Urinary bladder (tissue), 4 donors: ENCODE measurements around the gene SURF2. TPM values are rescaled to one million over a fixed set of nuclear protein-coding genes. Genes with fewer than 3 reads are reported as not detected.
"Not testable (repeated sequence)": the region's sequence is repeated elsewhere in the genome, so short reads cannot be mapped to it uniquely, and the experiment has no call there.

ENCODE experiments used
- DNase-seq: peaks from one replicate; pipeline ENCODE4 v3.0.0-alpha.2; 2015; ENCODE audit errors: extremely low spot score
- H3K27ac ChIP-seq: one replicate; pipeline ENCODE4 v1.5.1; 2013; ENCODE audit warnings: low read depth, mild to moderate bottlenecking, moderate library complexity
- H3K36me3 ChIP-seq: one replicate; pipeline ENCODE4 v1.6.1; 2013; ENCODE audit warnings: mild to moderate bottlenecking, moderate library complexity; ENCODE audit not compliant: insufficient read depth
- H3K4me1 ChIP-seq: one replicate; pipeline ENCODE4 v1.6.1; 2013; ENCODE audit warnings: mild to moderate bottlenecking, moderate library complexity; ENCODE audit not compliant: insufficient read depth
- H3K4me3 ChIP-seq: one replicate; pipeline ENCODE4 v1.5.1; 2013; ENCODE audit warnings: low read depth, low read length
- WGBS: extraction: QIAGEN DNeasy Blood & Tissue Kit; methylation state at CpG from one replicate; pipeline ENCODE4 v1.1.7; 2013; 5-methylcytosine and 5-hydroxymethylcytosine counted together
- polyA plus RNA-seq: library from polyadenylated mRNA; stranded (reverse); fragments of 200-250 nt; gene quantifications from one replicate; pipeline ENCODE4 v1.2.3, GENCODE V29; 2013
- total RNA-seq: library from RNA; depleted of rRNA; stranded (reverse); fragments of >200 nt; gene quantifications from one replicate; pipeline ENCODE4 v1.2.3, GENCODE V29; 2014
- donor health status: healthy with polysubstance abuse.
- donor health status: healthy.

The SURF2 gene
- total and polyA plus RNA-seq, 2 donors, result 7.0 to 30.3 TPM

- no peak overlapping the region for H3K27ac ChIP-seq
- peaks cover 3% of the 10 kb centered on the region for H3K36me3 ChIP-seq
- peaks cover 3% of the 10 kb centered on the region for H3K4me1 ChIP-seq
- H3K4me3 ChIP-seq, result no peak overlapping the region
- DNase-seq, result no peak
- 87% methylated on average over 19 of the region's 19 CpGs for WGBS
These were observed 25.1 kb upstream of the SURF2 start for GRCh38 chr9:133331221-133331620.

- H3K36me3 ChIP-seq, result peaks cover 3% of the 10 kb centered on the region
- DNase-seq, result no peak
- 97% methylated on average over 57 of the region's 57 CpGs for WGBS
- no peak overlapping the region for H3K27ac ChIP-seq
- no peak overlapping the region for H3K4me3 ChIP-seq
- H3K4me1 ChIP-seq, result peaks cover 3% of the 10 kb centered on the region
These were observed 24.5 kb upstream of the SURF2 start for GRCh38 chr9:133331641-133332380.

GRCh38 chr9:133332381-133332730 lies 24.0 kb upstream of the SURF2 start:
- Histone ChIP-seq H3K4me1 (peaks cover 3% of the 10 kb centered on the region), H3K27ac (no peak overlapping the region), H3K4me3 (no peak overlapping the region), H3K36me3 (peaks cover 3% of the 10 kb centered on the region)
- DNase-seq, result no peak
- 89% methylated on average over 20 of the region's 20 CpGs for WGBS

- Histone ChIP-seq H3K27ac (no peak overlapping the region), H3K36me3 (peaks cover 3% of the 10 kb centered on the region), H3K4me1 (peaks cover 3% of the 10 kb centered on the region), H3K4me3 (no peak overlapping the region)
- no peak for DNase-seq
- WGBS, result 91% methylated on average over 11 of the region's 11 CpGs
These were observed 23.3 kb upstream of the SURF2 start for GRCh38 chr9:133333011-133333410.

DNA sequence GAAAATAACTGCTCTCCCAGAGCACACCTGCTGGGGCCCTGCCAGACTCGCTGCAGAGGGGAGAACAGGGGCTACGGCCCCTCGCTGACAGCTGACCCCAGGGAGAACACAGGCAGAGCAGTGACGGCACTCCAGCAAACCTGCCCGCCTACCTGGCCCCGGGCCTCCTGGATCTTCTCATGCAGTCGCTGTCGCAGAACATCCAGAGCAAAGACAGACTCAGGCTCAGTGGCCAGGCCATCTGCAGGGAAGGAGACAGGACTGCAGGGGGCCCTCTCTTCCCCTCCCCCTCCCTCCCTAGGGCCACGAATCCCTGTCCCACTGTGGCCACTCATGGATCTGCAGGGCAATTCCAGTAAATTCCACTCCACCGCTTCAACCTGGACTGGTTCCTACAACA lies 22.8 kb upstream of the SURF2 start:
- Histone ChIP-seq H3K4me3 (no peak overlapping the region), H3K36me3 (peaks cover 3% of the 10 kb centered on the region), H3K4me1 (peaks cover 3% of the 10 kb centered on the region), H3K27ac (no peak overlapping the region)
- DNase-seq, result no peak
- WGBS, result 92% methylated on average over 10 of the region's 10 CpGs

GRCh38 chr9:133334161-133334560 lies 22.2 kb upstream of the SURF2 start:
- H3K4me3 ChIP-seq, result no peak overlapping the region
- peaks cover 3% of the 10 kb centered on the region for H3K4me1 ChIP-seq
- no peak overlapping the region for H3K27ac ChIP-seq
- no peak for DNase-seq
- peaks cover 3% of the 10 kb centered on the region for H3K36me3 ChIP-seq
- 93% methylated on average over 6 of the region's 6 CpGs for WGBS

DNA sequence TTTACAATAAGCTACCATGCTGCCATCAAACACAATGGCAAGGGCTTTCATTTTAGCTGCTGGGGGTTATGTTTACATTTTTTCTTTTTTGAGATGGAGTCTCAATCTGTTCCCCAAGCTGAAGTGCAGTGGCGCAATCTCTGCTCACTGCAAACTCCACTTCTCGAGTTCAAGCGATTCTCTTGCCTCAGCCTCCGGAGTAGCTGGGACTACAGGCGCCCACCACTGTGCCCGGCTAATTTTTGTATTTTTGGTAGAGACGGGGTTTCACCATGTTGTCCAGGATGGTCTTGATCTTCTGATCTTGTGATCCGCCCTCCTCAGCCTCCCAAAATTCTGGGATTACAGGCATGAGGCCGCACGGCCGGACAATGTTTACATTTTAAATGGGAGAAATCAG lies 21.5 kb upstream of the SURF2 start:
- not testable (repeated sequence) for H3K4me3 ChIP-seq, DNase-seq, H3K36me3 ChIP-seq, H3K4me1 ChIP-seq, H3K27ac ChIP-seq
- 74% methylated on average over 11 of the region's 11 CpGs for WGBS

DNA sequence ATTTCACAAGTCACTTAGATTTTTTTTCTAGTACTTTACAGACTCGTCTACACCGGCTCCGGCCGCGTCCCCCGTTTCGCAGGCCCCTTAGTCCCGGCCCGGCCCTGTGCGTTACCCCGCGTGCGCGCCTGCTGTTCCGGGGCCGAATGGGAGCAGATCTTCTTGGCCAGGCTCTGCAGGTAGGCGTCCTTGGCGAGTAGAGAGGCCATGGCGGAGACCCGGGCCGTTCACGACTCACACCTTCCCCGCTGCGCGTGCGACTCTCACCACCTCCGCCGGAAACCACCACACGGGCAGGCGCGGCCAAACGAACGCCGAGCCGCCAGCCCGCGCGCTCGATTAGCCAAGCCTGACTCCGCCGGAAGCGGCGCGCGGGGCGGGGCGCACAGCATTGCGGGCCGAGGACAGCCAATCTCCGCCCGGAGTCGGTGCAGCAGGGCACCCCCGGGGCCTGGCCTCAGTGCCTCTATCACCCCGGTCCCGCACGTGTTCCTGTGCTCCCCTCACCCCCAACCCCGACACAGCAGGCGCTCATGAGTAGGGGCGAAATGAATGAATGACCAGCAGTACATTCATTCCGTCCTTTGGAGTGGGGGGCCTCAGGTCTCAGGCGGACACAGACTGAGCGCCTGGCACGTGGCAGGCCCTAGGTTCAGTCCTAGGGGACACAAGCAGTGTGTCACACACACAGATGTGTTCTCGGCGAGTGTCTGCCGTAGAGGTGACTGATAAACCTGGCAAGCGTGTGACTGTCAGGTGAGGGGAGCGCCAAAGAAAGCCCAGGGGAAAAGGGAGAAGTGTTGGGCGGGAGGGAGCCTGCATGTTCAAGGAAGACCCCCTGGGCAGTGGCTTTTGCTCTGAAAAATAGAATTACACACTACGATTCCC lies 20.2 kb upstream of the SURF2 start, which contains the start of gene SURF6:
TSS of gene SURF6 (minus strand) at position 265 of the 888 bp plus-strand sequence. CDS start at position 209, 56 bp downstream.
- H3K27ac ChIP-seq, result peak within 1 kb of the TSS; percentile 24
- DNase-seq, result peak; percentile 52
- H3K36me3 ChIP-seq, result peaks cover 3% of the 10 kb centered on the region
- H3K4me1 ChIP-seq, result peaks cover 3% of the 10 kb centered on the region
- WGBS, result 3% methylated on average over 70 of the region's 70 CpGs
- H3K4me3 ChIP-seq, result peak within 1 kb of the TSS; percentile 77

- Histone ChIP-seq H3K36me3 (peaks cover 9% of the 10 kb centered on the region), H3K4me1 (peaks cover 1% of the 10 kb centered on the region), H3K4me3 (no peak overlapping the region), H3K27ac (no peak overlapping the region)
- 79% methylated on average over 5 of the region's 5 CpGs for WGBS
- no peak for DNase-seq
These were observed 16.7 kb upstream of the SURF2 start for GRCh38 chr9:133339641-133340040.

- Histone ChIP-seq H3K36me3 (peaks cover 9% of the 10 kb centered on the region), H3K4me3 (no peak overlapping the region), H3K4me1 (no peaks in the 10 kb centered on the region), H3K27ac (no peak overlapping the region)
- no peak for DNase-seq
- WGBS, result 75% methylated on average over 3 of the region's 3 CpGs
These were observed 16.1 kb upstream of the SURF2 start for GRCh38 chr9:133340256-133340655.

DNA sequence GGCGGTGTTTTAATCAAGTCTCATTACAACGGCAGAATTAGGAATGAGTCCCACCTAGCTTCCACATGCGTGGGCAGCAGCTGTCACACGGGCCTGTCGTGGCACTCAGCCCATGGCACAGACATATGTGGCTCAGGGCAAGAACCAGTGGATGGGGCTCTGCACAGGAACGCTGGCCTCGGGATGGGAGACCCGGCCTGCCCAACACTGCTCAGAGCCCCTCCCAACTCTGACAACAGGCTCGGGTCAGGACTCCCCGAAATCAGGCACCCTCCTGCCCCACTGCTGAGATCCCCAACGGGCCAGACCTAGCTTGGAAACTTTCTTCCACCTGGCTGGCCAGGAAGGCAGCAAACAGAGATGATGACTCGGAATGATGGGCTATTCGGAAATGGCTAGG lies 15.4 kb upstream of the SURF2 start:
- H3K4me3 ChIP-seq, result no peak overlapping the region
- WGBS, result 89% methylated on average over 13 of the region's 13 CpGs
- H3K27ac ChIP-seq, result no peak overlapping the region
- no peaks in the 10 kb centered on the region for H3K4me1 ChIP-seq
- no peak for DNase-seq
- H3K36me3 ChIP-seq, result peaks cover 9% of the 10 kb centered on the region

- 87% methylated on average over 15 of the region's 15 CpGs for WGBS
- Histone ChIP-seq H3K36me3 (peaks cover 9% of the 10 kb centered on the region), H3K4me3 (no peak overlapping the region), H3K27ac (no peak overlapping the region), H3K4me1 (no peaks in the 10 kb centered on the region)
- no peak for DNase-seq
These were observed 14.8 kb upstream of the SURF2 start for GRCh38 chr9:133341369-133342068.

GRCh38 chr9:133342069-133342406 lies 14.3 kb upstream of the SURF2 start:
- WGBS, result 74% methylated on average over 12 of the region's 12 CpGs
- DNase-seq, result no peak
- Histone ChIP-seq H3K4me3 (no peak overlapping the region), H3K36me3 (peaks cover 9% of the 10 kb centered on the region), H3K27ac (no peak overlapping the region), H3K4me1 (no peaks in the 10 kb centered on the region)
